Measurements from ENCODE around the gene TSC22D4. TPM values are rescaled to one million over a fixed set of nuclear protein-coding genes. Genes with fewer than 3 reads are reported as not detected.
"Not testable (repeated sequence)": the region's sequence is repeated elsewhere in the genome, so short reads cannot be mapped to it uniquely, and the experiment has no call there.

TSC22D4 gene
- total RNA-seq, 1 experiment from 2014 or later, result 14.7 TPM

- Histone ChIP-seq H3K27me3 (peaks cover 4% of the 10 kb centered on the region; the same call in 1 of the 2 replicates), H3K36me3 (no peaks in the 10 kb centered on the region), H3K9me3 (replicated peaks) (no peaks in the 10 kb centered on the region), H3K4me3 (no peak overlapping the region), H3K4me1 (peaks cover 20% of the 10 kb centered on the region), H3K27ac (no peak overlapping the region)
- peak in 1 of 2 experiments; percentile 32 for DNase-seq
These were observed 27.4 kb upstream of the TSC22D4 start for GRCh38 chr7:100506356-100506923.

- H3K4me1 ChIP-seq, result peaks cover 20% of the 10 kb centered on the region
These were observed 26.0 kb upstream of the TSC22D4 start for GRCh38 chr7:100504887-100505611.

GRCh38 chr7:100504031-100504430, 25.0 kb upstream of the TSC22D4 start:
- peaks cover 14% of the 10 kb centered on the region for H3K27me3 ChIP-seq
- not testable (repeated sequence) for H3K36me3 ChIP-seq; H3K9me3 ChIP-seq (replicated peaks); DNase-seq; H3K27ac ChIP-seq; H3K4me3 ChIP-seq
- H3K4me1 ChIP-seq, result peaks cover 15% of the 10 kb centered on the region

More at GRCh38 chr7:100504887-100505611, 26.0 kb upstream of the TSC22D4 start:
- Histone ChIP-seq H3K27me3 (peaks cover 4% of the 10 kb centered on the region; the same call in 1 of the 2 replicates), H3K27ac (no peak overlapping the region), H3K9me3 (replicated peaks) (no peaks in the 10 kb centered on the region), H3K36me3 (no peaks in the 10 kb centered on the region), H3K4me3 (no peak overlapping the region)
- peak in 1 of 2 experiments; percentile 32 for DNase-seq

GRCh38 chr7:100500743-100501142, 21.7 kb upstream of the TSC22D4 start:
- H3K36me3 ChIP-seq; H3K4me3 ChIP-seq; H3K9me3 ChIP-seq (replicated peaks); H3K27ac ChIP-seq; DNase-seq: not testable (repeated sequence)
- peaks cover 22% of the 10 kb centered on the region for H3K27me3 ChIP-seq
- peaks cover 12% of the 10 kb centered on the region for H3K4me1 ChIP-seq

- DNase-seq, result no peak
- Histone ChIP-seq H3K9me3 (replicated peaks) (no peaks in the 10 kb centered on the region), H3K27me3 (peaks cover 26% of the 10 kb centered on the region), H3K27ac (no peak overlapping the region), H3K4me3 (no peak overlapping the region), H3K4me1 (no peaks in the 10 kb centered on the region), H3K36me3 (no peaks in the 10 kb centered on the region)
These were observed 17.5 kb upstream of the TSC22D4 start for GRCh38 chr7:100496509-100496908.

- Histone ChIP-seq H3K27me3 (peaks cover 16% of the 10 kb centered on the region; the same call in 1 of the 2 replicates), H3K9me3 (replicated peaks) (no peaks in the 10 kb centered on the region), H3K4me3 (peak overlapping the region; percentile 14; the same call in 1 of the 2 replicates), H3K27ac (no peak overlapping the region), H3K4me1 (peaks cover 13% of the 10 kb centered on the region), H3K36me3 (no peaks in the 10 kb centered on the region)
- no peak for DNase-seq
These were observed 14.7 kb upstream of the TSC22D4 start for GRCh38 chr7:100493476-100494264.

GRCh38 chr7:100492738-100493475, 13.9 kb upstream of the TSC22D4 start:
- no peak for DNase-seq
- Histone ChIP-seq H3K4me1 (peaks cover 13% of the 10 kb centered on the region), H3K4me3 (no peak overlapping the region), H3K9me3 (replicated peaks) (no peaks in the 10 kb centered on the region), H3K36me3 (no peaks in the 10 kb centered on the region), H3K27ac (no peak overlapping the region), H3K27me3 (peaks cover 16% of the 10 kb centered on the region; the same call in 1 of the 2 replicates)

GRCh38 chr7:100491192-100491578, 12.2 kb upstream of the TSC22D4 start:
- Histone ChIP-seq H3K27ac (no peak overlapping the region), H3K27me3 (peaks cover 8% of the 10 kb centered on the region; the same call in 1 of the 2 replicates), H3K4me3 (no peak overlapping the region), H3K9me3 (replicated peaks) (no peaks in the 10 kb centered on the region), H3K4me1 (peaks cover 13% of the 10 kb centered on the region), H3K36me3 (no peaks in the 10 kb centered on the region)
- DNase-seq, result no peak

- peaks cover 13% of the 10 kb centered on the region for H3K4me1 ChIP-seq
- H3K9me3 ChIP-seq (replicated peaks), result no peaks in the 10 kb centered on the region
- no peak overlapping the region for H3K4me3 ChIP-seq
- H3K27me3 ChIP-seq, result peaks cover 8% of the 10 kb centered on the region; the same call in 1 of the 2 replicates
- no peaks in the 10 kb centered on the region for H3K36me3 ChIP-seq
- DNase-seq, result no peak
- no peak overlapping the region for H3K27ac ChIP-seq
These were observed 11.6 kb upstream of the TSC22D4 start for GRCh38 chr7:100490483-100491191.

GRCh38 chr7:100489824-100490223, 10.8 kb upstream of the TSC22D4 start:
- peak; percentile 100 for DNase-seq
- no peaks in the 10 kb centered on the region for H3K9me3 ChIP-seq (replicated peaks)
- no peak overlapping the region for H3K4me3 ChIP-seq
- H3K27ac ChIP-seq, result no peak overlapping the region
- H3K4me1 ChIP-seq, result peaks cover 13% of the 10 kb centered on the region
- H3K27me3 ChIP-seq, result peaks cover 8% of the 10 kb centered on the region; the same call in 1 of the 2 replicates
- no peaks in the 10 kb centered on the region for H3K36me3 ChIP-seq

- Histone ChIP-seq H3K4me1 (peaks cover 13% of the 10 kb centered on the region), H3K9me3 (replicated peaks) (no peaks in the 10 kb centered on the region), H3K4me3 (no peak overlapping the region), H3K27me3 (peaks cover 8% of the 10 kb centered on the region; the same call in 1 of the 2 replicates), H3K36me3 (no peaks in the 10 kb centered on the region), H3K27ac (no peak overlapping the region)
- DNase-seq, result no peak
These were observed 10.1 kb upstream of the TSC22D4 start for GRCh38 chr7:100489121-100489520.

GRCh38 chr7:100488333-100489095, 9.5 kb upstream of the TSC22D4 start:
- Histone ChIP-seq H3K4me3 (no peak overlapping the region), H3K9me3 (replicated peaks) (no peaks in the 10 kb centered on the region), H3K36me3 (no peaks in the 10 kb centered on the region), H3K27ac (no peak overlapping the region), H3K4me1 (peaks cover 13% of the 10 kb centered on the region), H3K27me3 (peaks cover 8% of the 10 kb centered on the region; the same call in 1 of the 2 replicates)
- no peak for DNase-seq

GRCh38 chr7:100486753-100487446, 7.9 kb upstream of the TSC22D4 start:
- H3K4me1 ChIP-seq, result peaks cover 16% of the 10 kb centered on the region
- H3K9me3 ChIP-seq (replicated peaks), result no peaks in the 10 kb centered on the region
- H3K36me3 ChIP-seq, result no peaks in the 10 kb centered on the region
- peaks cover 3% of the 10 kb centered on the region; the same call in 1 of the 2 replicates for H3K27me3 ChIP-seq
- no peak overlapping the region for H3K27ac ChIP-seq
- DNase-seq, result peak; percentile 55 to 71
- no peak overlapping the region for H3K4me3 ChIP-seq
